Sigmoid colon (tissue), 7 donors: ENCODE results near the gene MGAT1. TPM values are rescaled to one million over a fixed set of nuclear protein-coding genes. Genes with fewer than 3 reads are reported as not detected.

Experiments
- DNase-seq: peaks from one replicate; pipeline ENCODE4 v3.0.0-alpha.2; 2019
- H3K27ac ChIP-seq, 4 donors: fragments of 200-600 bp; sonication (generic); one replicate each; pipeline ENCODE4 v1.5.1; 2016 to 2019; ENCODE audit warnings: mild to moderate bottlenecking in 1 of 4
- H3K27me3 ChIP-seq, 3 donors: fragments of 200-600 bp; sonication (generic); one replicate each; pipeline ENCODE4 v1.5.1; 2019; ENCODE audit warnings: mild to moderate bottlenecking in 1 of 3
- H3K36me3 ChIP-seq, 4 donors: fragments of 200-600 bp; sonication (generic); one replicate each; pipeline ENCODE4 v1.5.1; 2016 to 2019
- H3K4me1 ChIP-seq, 4 donors: fragments of 200-600 bp; sonication (generic); one replicate each; pipeline ENCODE4 v1.5.1; 2017 to 2019
- H3K4me3 ChIP-seq, 4 donors: fragments of 200-600 bp; sonication (generic); one replicate each; pipeline ENCODE4 v1.5.1; 2017 to 2019; ENCODE audit warnings: mild to moderate bottlenecking in 2 of 4, moderate library complexity in 1 of 4
- H3K9me3 ChIP-seq, 4 donors: fragments of 200-600 bp in 3 of 4; sonication (generic) in 3 of 4; one replicate each; pipeline versions ENCODE4 v1.5.1 to v1.6.1; 2013 to 2019
- CTCF ChIP-seq, 4 experiments: fragments of 450-650 bp in 3 of 4; fragments of 200-600 bp in 1 of 4; IDR thresholded peaks; one replicate each; pipeline ENCODE4 v1.5.1; 2016 to 2019; ENCODE audit warnings: antibody characterized with exemption in 4 of 4, mild to moderate bottlenecking in 3 of 4, moderate library complexity in 2 of 4
- EP300 ChIP-seq, 4 donors: sonication (generic); formaldehyde crosslinking; IDR thresholded peaks; one replicate each; pipeline ENCODE4 v1.6.1; 2017; ENCODE audit warnings: antibody characterized with exemption in 4 of 4
- POLR2A ChIP-seq, 2 donors: fragments of 450-650 bp; IDR thresholded peaks; one replicate each; pipeline ENCODE4 v1.6.1; 2016; ENCODE audit warnings: antibody characterized with exemption in 2 of 2, mild to moderate bottlenecking in 2 of 2, moderate library complexity in 2 of 2
- POLR2AphosphoS5 ChIP-seq, 4 donors: sonication (generic); formaldehyde crosslinking; IDR thresholded peaks; one replicate each; pipeline ENCODE4 v1.6.1; 2017; ENCODE audit warnings: antibody characterized with exemption in 4 of 4
- WGBS, 2 donors: extraction: QIAGEN DNeasy Blood & Tissue Kit; methylation state at CpG; one replicate each; pipeline ENCODE4 v1.1.7; 2013; 5-methylcytosine and 5-hydroxymethylcytosine counted together
- intact Hi-C: fragments of 100-400 bp; cut with DNase I; formaldehyde crosslinking; loops from one replicate; pipeline ENCODE4 v1.15.1; 2023
- polyA plus RNA-seq, 3 donors: library from polyadenylated mRNA; stranded (reverse); fragments of 200-250 nt; gene quantifications; one replicate each; pipeline ENCODE4 v1.2.3, GENCODE V29; 2013
- total RNA-seq, 4 donors: library from RNA; depleted of rRNA; stranded (reverse); fragments of >200 nt; gene quantifications; one replicate each; pipeline ENCODE4 v1.1.0, GENCODE V29; 2016
- donor health status: healthy with polysubstance abuse.
- donor health status: Bipolar disorder and iron deficiency.
- donor health status: healthy.

The MGAT1 gene
- total and polyA plus RNA-seq, 7 donors: 41.4 to 149 (median 105) TPM

GRCh38 chr5:180810210-180810958, 7.8 kb upstream of the MGAT1 start:
- H3K36me3 ChIP-seq: peaks cover 0 to 9% (median 0%) of the 10 kb centered on the region in 4 donors
- peak overlapping the region; percentile 59 to 77 (median 68) for H3K4me3 ChIP-seq
- 0% methylated on average over 66 of the region's 66 CpGs for WGBS, 2 donors
- peaks cover 0 to 48% (median 44%) of the 10 kb centered on the region in 4 donors for H3K4me1 ChIP-seq
- H3K9me3 ChIP-seq: no peaks in the 10 kb centered on the region
- no peaks in the 10 kb centered on the region for H3K27me3 ChIP-seq
- intact Hi-C loops: loop anchor here (1.0 to 5.0 kb wide), 2 partner anchors 21 to 437 kb away; no protein-coding TSS in a partner anchor
- peak; percentile 74 to 89 (median 82) for TF ChIP-seq POLR2AphosphoS5 (IDR thresholded peaks at IDR 0.05)
- TF ChIP-seq CTCF (IDR thresholded peaks at IDR 0.05): no peak
- peak in 1 of 2 donors; percentile 71 for TF ChIP-seq POLR2A (IDR thresholded peaks at IDR 0.05)
- TF ChIP-seq EP300 (IDR thresholded peaks at IDR 0.05): peak in 1 of 4 donors; percentile 58
- peak; percentile 98 for DNase-seq
- peak overlapping the region; percentile 93 to 99 (median 98) for H3K27ac ChIP-seq

GRCh38 chr5:180809403-180810209, 7.0 kb upstream of the MGAT1 start:
- intact Hi-C loops: loop anchor here (1.0 to 10.0 kb wide), 5 partner anchors 22 to 1255 kb away; partner anchors contain the start of genes RUFY1 and TRIM52
- DNase-seq: peak; percentile 97
- TF ChIP-seq EP300 (IDR thresholded peaks at IDR 0.05) (no peak), POLR2A (IDR thresholded peaks at IDR 0.05) (peak in 1 of 2 donors; percentile 11), CTCF (IDR thresholded peaks at IDR 0.05) (no peak), POLR2AphosphoS5 (IDR thresholded peaks at IDR 0.05) (peak in 3 of 4 donors; percentile 10 to 70 (median 53))
- H3K27me3 ChIP-seq: no peaks in the 10 kb centered on the region
- H3K27ac ChIP-seq: peak overlapping the region; percentile 93 to 99 (median 98)
- peaks cover 0 to 9% (median 0%) of the 10 kb centered on the region in 4 donors for H3K36me3 ChIP-seq
- H3K9me3 ChIP-seq: no peaks in the 10 kb centered on the region
- WGBS, 2 donors: 2 to 4% methylated on average over 40 of the region's 40 CpGs
- H3K4me1 ChIP-seq: peaks cover 0 to 56% (median 48%) of the 10 kb centered on the region in 4 donors
- peak overlapping the region; percentile 59 to 77 (median 68) for H3K4me3 ChIP-seq

GRCh38 chr5:180808461-180809000, 5.9 kb upstream of the MGAT1 start:
- intact Hi-C loops: loop anchor here (5.0 to 10.0 kb wide), 3 partner anchors 376 to 1254 kb away; partner anchors contain the start of genes RUFY1 and TRIM52
- peak overlapping the region; percentile 93 to 99 (median 98) for H3K27ac ChIP-seq
- H3K4me1 ChIP-seq: peaks cover 0 to 66% (median 59%) of the 10 kb centered on the region in 4 donors
- 45 to 75% methylated on average over 5 of the region's 5 CpGs for WGBS, 2 donors
- H3K9me3 ChIP-seq: no peaks in the 10 kb centered on the region
- H3K4me3 ChIP-seq: peak overlapping the region; percentile 59 to 77 (median 68)
- no peaks in the 10 kb centered on the region for H3K27me3 ChIP-seq
- H3K36me3 ChIP-seq: peaks cover 0 to 9% (median 0%) of the 10 kb centered on the region in 4 donors
- DNase-seq: peak; percentile 58
- TF ChIP-seq CTCF (IDR thresholded peaks at IDR 0.05) (no peak), EP300 (IDR thresholded peaks at IDR 0.05) (no peak), POLR2A (IDR thresholded peaks at IDR 0.05) (no peak), POLR2AphosphoS5 (IDR thresholded peaks at IDR 0.05) (no peak)

GRCh38 chr5:180807654-180808414, 5.2 kb upstream of the MGAT1 start:
- no peak for DNase-seq
- peaks cover 0 to 73% (median 66%) of the 10 kb centered on the region in 4 donors for H3K4me1 ChIP-seq

More at GRCh38 chr5:180807654-180808414, 5.2 kb upstream of the MGAT1 start:
- no peaks in the 10 kb centered on the region for H3K9me3 ChIP-seq
- intact Hi-C loops: loop anchor here (5.0 to 10.0 kb wide), 3 partner anchors 377 to 1253 kb away; partner anchors contain the start of genes RUFY1 and TRIM52
- TF ChIP-seq POLR2AphosphoS5 (IDR thresholded peaks at IDR 0.05) (no peak), CTCF (IDR thresholded peaks at IDR 0.05) (no peak), EP300 (IDR thresholded peaks at IDR 0.05) (no peak), POLR2A (IDR thresholded peaks at IDR 0.05) (no peak)
- peak overlapping the region in 2 of 4 donors; percentile 76 to 77 for H3K4me3 ChIP-seq
- H3K36me3 ChIP-seq: peaks cover 0 to 9% (median 0%) of the 10 kb centered on the region in 4 donors
- no peaks in the 10 kb centered on the region for H3K27me3 ChIP-seq
- peak overlapping the region; percentile 46 to 99 (median 98) for H3K27ac ChIP-seq
- WGBS, 2 donors: 34 to 41% methylated on average over 6 of the region's 6 CpGs
